ENCODE results near the gene ZBTB34. TPM values are rescaled to one million over a fixed set of nuclear protein-coding genes. Genes with fewer than 3 reads are reported as not detected.

The ZBTB34 gene
- total and polyA plus RNA-seq, 3 donors from 2014 or later, result 6.2 to 14.6 (median 14.0) TPM

- TF ChIP-seq POLR2A (IDR thresholded peaks at IDR 0.05) (no peak), CTCF (IDR thresholded peaks at IDR 0.05) (no peak)
- no peaks in the 10 kb centered on the region for H3K9me3 ChIP-seq
- H3K27ac ChIP-seq, result no peak overlapping the region
- no peak overlapping the region for H3K4me3 ChIP-seq
- intact Hi-C loops (cut with DNase I; ENCODE audit: low total_unique reads), result no loop called here
- peaks cover 3% of the 10 kb centered on the region for H3K4me1 ChIP-seq
- 41 to 68% methylated on average over 6 to 7 of the region's 7 CpGs for WGBS, 2 donors
- no peaks in the 10 kb centered on the region for H3K36me3 ChIP-seq (ENCODE audit: low read depth, missing control alignments)
- H3K27me3 ChIP-seq, result no peaks in the 10 kb centered on the region
- no peak for DNase-seq
These were observed 5.7 kb upstream of the ZBTB34 start for GRCh38 chr9:126854734-126855133.

GRCh38 chr9:126856326-126856877 lies 4.0 kb upstream of the ZBTB34 start:
- no peak overlapping the region for H3K27ac ChIP-seq
- no peak for TF ChIP-seq POLR2A (IDR thresholded peaks at IDR 0.05)
- no peak for TF ChIP-seq CTCF (IDR thresholded peaks at IDR 0.05)
- WGBS, 2 donors, result 88% methylated on average over 6 of the region's 6 CpGs
- no peaks in the 10 kb centered on the region for H3K27me3 ChIP-seq
- intact Hi-C loops (cut with DNase I; ENCODE audit: low total_unique reads), result no loop called here
- H3K36me3 ChIP-seq (ENCODE audit: low read depth, missing control alignments), result no peaks in the 10 kb centered on the region
- peaks cover 8% of the 10 kb centered on the region for H3K4me1 ChIP-seq
- DNase-seq, result no peak
- H3K9me3 ChIP-seq, result no peaks in the 10 kb centered on the region
- H3K4me3 ChIP-seq, result no peak overlapping the region

- TF ChIP-seq CTCF (IDR thresholded peaks at IDR 0.05), result no peak
- TF ChIP-seq POLR2A (IDR thresholded peaks at IDR 0.05), result no peak
- Histone ChIP-seq H3K36me3 (ENCODE audit: low read depth, missing control alignments) (no peaks in the 10 kb centered on the region), H3K4me1 (peaks cover 18% of the 10 kb centered on the region), H3K27ac (no peak overlapping the region), H3K4me3 (no peak overlapping the region), H3K9me3 (no peaks in the 10 kb centered on the region), H3K27me3 (no peaks in the 10 kb centered on the region)
- WGBS, 2 donors, result 59 to 63% methylated on average over 8 of the region's 8 CpGs
- no peak for DNase-seq
- intact Hi-C loops (cut with DNase I; ENCODE audit: low total_unique reads), result no loop called here
These were observed 3.0 kb upstream of the ZBTB34 start for GRCh38 chr9:126857261-126857960.

- intact Hi-C loops (cut with DNase I; ENCODE audit: low total_unique reads), result no loop called here
- 91 to 100% methylated on average over 2 of the region's 2 CpGs for WGBS, 2 donors
- DNase-seq, result no peak
These were observed 1.3 kb upstream of the ZBTB34 start for GRCh38 chr9:126859111-126859510.

More at GRCh38 chr9:126859111-126859510, 1.3 kb upstream of the ZBTB34 start:
- Histone ChIP-seq H3K4me3 (no peak overlapping the region), H3K36me3 (ENCODE audit: low read depth, missing control alignments) (no peaks in the 10 kb centered on the region), H3K4me1 (peaks cover 29% of the 10 kb centered on the region), H3K9me3 (no peaks in the 10 kb centered on the region), H3K27ac (no peak overlapping the region), H3K27me3 (no peaks in the 10 kb centered on the region)
- TF ChIP-seq CTCF (IDR thresholded peaks at IDR 0.05) (no peak), POLR2A (IDR thresholded peaks at IDR 0.05) (no peak)
